Lower leg skin (tissue), 4 donors: ENCODE results near the gene DNAJC22. TPM values are rescaled to one million over a fixed set of nuclear protein-coding genes. Genes with fewer than 3 reads are reported as not detected.
A peak's percentile ranks its signal among the peaks of the same experiment; 100 is the strongest.

Experiments
- DNase-seq, 2 donors: peaks; one replicate each; pipeline ENCODE4 v3.0.0-alpha.2; 2019; ENCODE audit warnings: low spot score in 2 of 2
- H3K4me3 ChIP-seq: fragments of 200-600 bp; sonication (generic); 2 replicates; pipeline ENCODE4 v1.5.1; 2017; ENCODE audit warnings: mild to moderate bottlenecking, low read depth; ENCODE audit not compliant: poor library complexity, severe bottlenecking
- CTCF ChIP-seq, 3 donors: fragments of 450-650 bp; IDR thresholded peaks; one replicate each; pipeline ENCODE4 v1.5.1; 2016; ENCODE audit warnings: antibody characterized with exemption in 3 of 3, mild to moderate bottlenecking in 3 of 3, moderate library complexity in 2 of 3
- POLR2A ChIP-seq, 2 donors: fragments of 450-650 bp; IDR thresholded peaks; one replicate each; pipeline ENCODE4 v1.6.1; 2016 to 2017; ENCODE audit warnings: antibody characterized with exemption in 2 of 2, mild to moderate bottlenecking in 1 of 2, moderate library complexity in 1 of 2
- whole genome bisulfite sequencing, 2 donors: methylation state at CpG; one replicate each; pipeline ENCODE4 v1.1.5; 2018; 5-methylcytosine and 5-hydroxymethylcytosine counted together
- intact Hi-C: fragments of 100-400 bp; cut with DNase I; formaldehyde crosslinking; loops from one replicate; pipeline ENCODE4 v1.15.0; 2023; ENCODE audit warnings: low total_unique reads
- total RNA-seq, 4 donors: library from RNA; depleted of rRNA; stranded (reverse); fragments of >200 nt; gene quantifications; one replicate each; pipeline ENCODE4 v1.1.0, GENCODE V29; 2016

DNAJC22 gene
- total RNA-seq, 4 donors from 2014 or later, result 0.21 to 0.52 (median 0.35) TPM

DNA sequence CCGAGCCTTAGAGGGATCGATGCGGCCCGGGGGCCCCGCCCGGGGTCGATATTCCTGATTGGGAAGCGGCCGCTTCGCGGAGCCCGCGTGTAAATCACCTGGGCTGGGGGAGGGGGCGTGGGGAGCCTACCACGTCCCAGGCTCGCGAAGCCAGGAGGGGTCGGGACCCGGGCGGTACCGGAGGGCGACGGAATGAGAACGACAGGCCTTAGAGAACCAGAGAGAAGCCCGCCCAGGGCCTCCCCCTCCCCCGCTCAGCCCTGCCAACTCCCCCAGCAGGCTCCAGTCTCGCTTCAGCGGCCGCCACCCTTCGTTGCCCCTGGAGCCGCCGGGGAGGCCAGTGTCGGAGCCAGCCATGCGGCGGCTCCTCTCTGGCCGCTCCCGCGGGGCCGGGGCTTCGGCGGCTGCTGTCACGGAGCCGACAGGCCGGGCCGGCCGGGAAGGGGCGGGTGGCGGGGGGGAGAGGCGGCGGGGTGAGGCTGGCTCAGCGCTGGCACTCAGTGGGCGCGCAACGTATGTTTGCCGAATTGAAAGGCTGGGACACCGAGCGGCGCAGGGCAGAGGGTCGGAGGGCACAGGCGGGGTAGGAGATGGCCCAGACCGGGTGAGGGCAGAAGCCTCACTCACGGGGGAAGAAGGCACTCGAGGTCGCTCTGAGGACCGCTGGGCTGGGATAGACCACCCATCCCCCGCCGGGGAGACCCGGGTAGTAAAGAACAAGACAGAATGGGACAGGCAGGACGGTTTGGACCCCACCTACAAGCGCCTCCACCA lies 1.4 kb upstream of the DNAJC22 start:
- TF ChIP-seq CTCF (IDR thresholded peaks at IDR 0.05) (no peak), POLR2A (IDR thresholded peaks at IDR 0.05) (no peak)
- intact Hi-C loops, result no loop called here
- WGBS, 2 donors, result 1 to 2% methylated on average over 40 to 55 of the region's 70 CpGs
- H3K4me3 ChIP-seq, result no peak overlapping the region
- DNase-seq, result peak in 1 of 2 donors; percentile 87

DNA sequence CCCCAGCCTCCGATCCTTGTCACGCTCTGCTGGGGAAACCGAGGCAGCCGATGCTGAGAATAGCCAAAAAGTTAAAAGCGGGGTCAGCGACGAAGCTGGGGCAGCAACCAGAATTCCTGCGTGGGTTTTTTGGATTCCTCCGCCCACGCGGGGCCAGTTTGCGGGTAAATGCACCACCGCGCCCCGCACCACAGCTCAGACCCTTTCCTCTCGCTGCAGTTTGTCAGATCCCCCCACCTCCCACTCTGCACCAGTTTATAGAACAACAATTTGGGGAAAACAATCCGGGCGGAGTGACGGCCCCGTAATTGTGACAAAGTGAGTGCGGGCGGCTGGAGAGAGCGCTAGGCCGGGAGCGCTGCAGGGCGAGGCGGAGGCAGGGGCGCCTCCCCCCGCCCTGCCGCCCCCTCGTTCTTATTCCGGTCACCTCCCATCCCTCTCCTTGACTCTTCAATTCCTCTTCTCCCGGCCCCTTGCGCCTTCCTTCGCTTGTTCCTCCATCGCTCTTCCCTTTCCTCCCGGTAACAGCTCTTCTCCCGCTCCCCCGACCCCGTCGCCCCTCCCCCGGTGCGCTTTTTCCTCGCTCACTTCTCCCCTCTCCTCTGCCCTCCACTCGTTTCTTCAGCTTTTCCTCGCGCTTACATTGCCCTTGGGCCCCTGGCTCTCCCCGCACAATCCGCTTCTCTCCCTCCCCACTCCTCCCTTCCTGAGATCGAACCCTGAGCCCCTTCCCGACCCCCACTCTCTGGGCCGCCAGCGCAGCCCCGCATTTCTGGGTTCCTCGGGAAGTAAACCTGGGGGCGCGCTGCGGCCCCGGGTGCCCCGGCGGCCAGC lies 646 bp upstream of the DNAJC22 start:
- intact Hi-C loops, result no loop called here
- DNase-seq, result peak in 1 of 2 donors; percentile 78
- peak overlapping the region; percentile 4 for H3K4me3 ChIP-seq
- WGBS, 2 donors, result 2 to 3% methylated on average over 61 of the region's 61 CpGs
- TF ChIP-seq POLR2A (IDR thresholded peaks at IDR 0.05) (no peak), CTCF (IDR thresholded peaks at IDR 0.05) (no peak)

- DNase-seq, result peak in 1 of 2 donors; percentile 94
- intact Hi-C loops, result no loop called here
- no peak overlapping the region for H3K4me3 ChIP-seq
- 13 to 16% methylated on average over 37 of the region's 37 CpGs for WGBS, 2 donors
- peak in 1 of 3 donors; percentile 59 for TF ChIP-seq CTCF (IDR thresholded peaks at IDR 0.05)
- no peak for TF ChIP-seq POLR2A (IDR thresholded peaks at IDR 0.05)
Measured at GRCh38 chr12:49347311-49348193, 864 bp downstream of the DNAJC22 start.

GRCh38 chr12:49348781-49349180 lies 2.1 kb downstream of the DNAJC22 start:
- no peak overlapping the region for H3K4me3 ChIP-seq
- peak in 1 of 2 donors; percentile 69 for DNase-seq
- TF ChIP-seq POLR2A (IDR thresholded peaks at IDR 0.05) (no peak), CTCF (IDR thresholded peaks at IDR 0.05) (no peak)
- intact Hi-C loops, result no loop called here
- 94 to 98% methylated on average over 4 to 5 of the region's 5 CpGs for WGBS, 2 donors

DNA sequence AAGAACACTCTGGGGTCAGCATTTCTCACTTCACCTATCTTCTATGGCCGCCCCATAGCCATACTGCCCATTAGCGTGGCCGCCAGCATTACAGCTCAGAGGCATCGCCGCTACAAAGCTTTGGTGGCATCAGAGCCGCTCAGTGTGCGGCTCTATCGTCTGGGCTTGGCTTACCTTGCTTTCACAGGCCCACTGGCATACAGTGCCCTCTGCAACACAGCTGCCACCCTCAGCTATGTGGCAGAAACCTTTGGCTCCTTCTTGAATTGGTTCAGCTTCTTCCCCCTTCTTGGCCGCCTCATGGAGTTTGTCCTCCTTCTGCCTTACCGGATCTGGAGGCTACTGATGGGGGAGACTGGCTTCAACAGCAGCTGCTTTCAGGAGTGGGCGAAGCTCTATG lies 2.6 kb downstream of the DNAJC22 start:
- WGBS, 2 donors, result 91 to 93% methylated on average over 11 of the region's 11 CpGs
- peak in 1 of 2 donors; percentile 70 for DNase-seq
- TF ChIP-seq CTCF (IDR thresholded peaks at IDR 0.05) (no peak), POLR2A (IDR thresholded peaks at IDR 0.05) (no peak)
- H3K4me3 ChIP-seq, result no peak overlapping the region
- intact Hi-C loops, result no loop called here
